NT2/D1 (cell line): ENCODE data around the gene GALNT9.

Experiments
- SUZ12 ChIP-seq: IDR thresholded peaks from 2 replicates; pipeline ENCODE4 v1.6.1; 2011; ENCODE audit not compliant: insufficient read length, insufficient read depth; ENCODE audit errors: extremely low read depth
- YY1 ChIP-seq: IDR thresholded peaks from 2 replicates; pipeline ENCODE4 v1.6.1; 2011; ENCODE audit not compliant: insufficient read length, insufficient read depth
- ZNF274 ChIP-seq: IDR thresholded peaks from 2 replicates; pipeline ENCODE4 v1.6.1; 2011; ENCODE audit warnings: mild to moderate bottlenecking, low read depth, low read length

- no peak for TF ChIP-seq ZNF274
- no peak for TF ChIP-seq YY1
- TF ChIP-seq SUZ12 = no peak
Measured at GRCh38 chr12:132374612-132375445, 45.4 kb upstream of the GALNT9 start.
